ENCODE data around the gene KRTAP25-1. TPM values are rescaled to one million over a fixed set of nuclear protein-coding genes. Genes with fewer than 3 reads are reported as not detected.

The KRTAP25-1 gene
- total RNA-seq, 4 donors from 2014 or later, result not detected

- DNase-seq, result no peak
Measured at GRCh38 chr21:30306884-30307283, 17.6 kb upstream of the KRTAP25-1 start.

GRCh38 chr21:30305136-30305535, 15.8 kb upstream of the KRTAP25-1 start:
- no peak for TF ChIP-seq POLR2A (IDR thresholded peaks at IDR 0.05)
- no peak for TF ChIP-seq CTCF (IDR thresholded peaks at IDR 0.05)
- 27 to 28% methylated on average over 1 of the region's 1 CpG for WGBS, 2 donors
- Histone ChIP-seq H3K9me3 (no peaks in the 10 kb centered on the region), H3K27ac (no peak overlapping the region), H3K27me3 (no peaks in the 10 kb centered on the region), H3K4me1 (no peaks in the 10 kb centered on the region), H3K4me3 (no peak overlapping the region), H3K36me3 (no peaks in the 10 kb centered on the region)
- intact Hi-C loops (cut with DNase I), result no loop called here
- no peak for DNase-seq

More at GRCh38 chr21:30306884-30307283, 17.6 kb upstream of the KRTAP25-1 start:
- H3K9me3 ChIP-seq, result no peaks in the 10 kb centered on the region
- H3K4me3 ChIP-seq, result no peak overlapping the region
- intact Hi-C loops (cut with DNase I), result no loop called here
- TF ChIP-seq CTCF (IDR thresholded peaks at IDR 0.05) (no peak), POLR2A (IDR thresholded peaks at IDR 0.05) (no peak)
- H3K27ac ChIP-seq, result no peak overlapping the region
- H3K36me3 ChIP-seq, result no peaks in the 10 kb centered on the region
- no peaks in the 10 kb centered on the region for H3K27me3 ChIP-seq
- 53 to 54% methylated on average over 2 of the region's 2 CpGs for WGBS, 2 donors
- no peaks in the 10 kb centered on the region for H3K4me1 ChIP-seq

- Histone ChIP-seq H3K36me3 (no peaks in the 10 kb centered on the region), H3K4me3 (no peak within 1 kb of the TSS), H3K27me3 (no peaks in the 10 kb centered on the region), H3K9me3 (no peaks in the 10 kb centered on the region), H3K4me1 (no peaks in the 10 kb centered on the region), H3K27ac (no peak within 1 kb of the TSS)
- intact Hi-C loops (cut with DNase I), result no loop called here
- WGBS, 2 donors, result 42 to 51% methylated on average over 3 of the region's 3 CpGs
- DNase-seq, result no peak
- TF ChIP-seq POLR2A (IDR thresholded peaks at IDR 0.05) (no peak), CTCF (IDR thresholded peaks at IDR 0.05) (no peak)
Measured at GRCh38 chr21:30282850-30283249, 6.5 kb downstream of the KRTAP25-1 start, which contains the start of gene KRTAP24-1. TSS of gene KRTAP24-1 (minus strand) at chr21:30282950. CDS start at chr21:30282932, 18 bp downstream.

GRCh38 chr21:30271611-30272010, 17.7 kb downstream of the KRTAP25-1 start:
- DNase-seq, result no peak
- H3K4me3 ChIP-seq, result no peak overlapping the region
- no peak overlapping the region for H3K27ac ChIP-seq
- WGBS, 2 donors, result 73 to 89% methylated on average over 1 of the region's 1 CpG
- no peak for TF ChIP-seq POLR2A (IDR thresholded peaks at IDR 0.05)
- TF ChIP-seq CTCF (IDR thresholded peaks at IDR 0.05), result no peak
- H3K9me3 ChIP-seq, result no peaks in the 10 kb centered on the region
- intact Hi-C loops (cut with DNase I), result no loop called here
- no peaks in the 10 kb centered on the region for H3K27me3 ChIP-seq
- H3K4me1 ChIP-seq, result no peaks in the 10 kb centered on the region
- H3K36me3 ChIP-seq, result no peaks in the 10 kb centered on the region

- Histone ChIP-seq H3K4me1 (no peaks in the 10 kb centered on the region), H3K27me3 (no peaks in the 10 kb centered on the region), H3K27ac (no peak overlapping the region), H3K9me3 (no peaks in the 10 kb centered on the region), H3K4me3 (no peak overlapping the region), H3K36me3 (no peaks in the 10 kb centered on the region)
- intact Hi-C loops (cut with DNase I), result no loop called here
- 64 to 73% methylated on average over 5 of the region's 5 CpGs for WGBS, 2 donors
- TF ChIP-seq POLR2A (IDR thresholded peaks at IDR 0.05) (no peak), CTCF (IDR thresholded peaks at IDR 0.05) (no peak)
- no peak for DNase-seq
Measured at GRCh38 chr21:30271156-30271555, 18.2 kb downstream of the KRTAP25-1 start.
